ENCODE measurements around the gene LRRK1.

Gene LRRK1

GRCh38 chr15:100879464-100880138, 39.6 kb upstream of the LRRK1 start, which contains the start of gene ALDH1A3:
ALDH1A3 (plus strand) TSS chr15:100879831; CDS start chr15:100879908, 77 bp downstream.
- H3K27me3 ChIP-seq (ENCODE audit: low read depth, low read length), result peaks cover 8% of the 10 kb centered on the region
- TF ChIP-seq EZH2phosphoT487 (IDR thresholded peaks at IDR 0.05; ENCODE audit: low read depth), result no peak
- TF ChIP-seq, protein P1, sequence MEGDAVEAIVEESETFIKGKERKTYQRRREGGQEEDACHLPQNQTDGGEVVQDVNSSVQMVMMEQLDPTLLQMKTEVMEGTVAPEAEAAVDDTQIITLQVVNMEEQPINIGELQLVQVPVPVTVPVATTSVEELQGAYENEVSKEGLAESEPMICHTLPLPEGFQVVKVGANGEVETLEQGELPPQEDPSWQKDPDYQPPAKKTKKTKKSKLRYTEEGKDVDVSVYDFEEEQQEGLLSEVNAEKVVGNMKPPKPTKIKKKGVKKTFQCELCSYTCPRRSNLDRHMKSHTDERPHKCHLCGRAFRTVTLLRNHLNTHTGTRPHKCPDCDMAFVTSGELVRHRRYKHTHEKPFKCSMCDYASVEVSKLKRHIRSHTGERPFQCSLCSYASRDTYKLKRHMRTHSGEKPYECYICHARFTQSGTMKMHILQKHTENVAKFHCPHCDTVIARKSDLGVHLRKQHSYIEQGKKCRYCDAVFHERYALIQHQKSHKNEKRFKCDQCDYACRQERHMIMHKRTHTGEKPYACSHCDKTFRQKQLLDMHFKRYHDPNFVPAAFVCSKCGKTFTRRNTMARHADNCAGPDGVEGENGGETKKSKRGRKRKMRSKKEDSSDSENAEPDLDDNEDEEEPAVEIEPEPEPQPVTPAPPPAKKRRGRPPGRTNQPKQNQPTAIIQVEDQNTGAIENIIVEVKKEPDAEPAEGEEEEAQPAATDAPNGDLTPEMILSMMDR (IDR thresholded peaks at IDR 0.05; ENCODE audit: low read depth, low read length), result no peak
- no peak within 1 kb of the TSS for H3K9ac ChIP-seq (ENCODE audit: low read length)
- H3K4me1 ChIP-seq (ENCODE audit: low read length), result no peaks in the 10 kb centered on the region
- H3K4me3 ChIP-seq (ENCODE audit: low read length), result no peak within 1 kb of the TSS
- no peak within 1 kb of the TSS for H3K4me2 ChIP-seq (ENCODE audit: low read length)
- no peaks in the 10 kb centered on the region for H4K20me1 ChIP-seq (ENCODE audit: insufficient read depth, low read length)
- no peaks in the 10 kb centered on the region for H3K36me3 ChIP-seq (replicated peaks; ENCODE audit: low read depth, low read length)
- no peak within 1 kb of the TSS for H3K27ac ChIP-seq (ENCODE audit: low read length)
- no peaks in the 10 kb centered on the region for H3K79me2 ChIP-seq (ENCODE audit: low read length)
- H2AFZ ChIP-seq (ENCODE audit: low read depth, low read length), result no peak within 1 kb of the TSS
- no peaks in the 10 kb centered on the region for H3K9me3 ChIP-seq (ENCODE audit: insufficient read depth, low read length)

DNA sequence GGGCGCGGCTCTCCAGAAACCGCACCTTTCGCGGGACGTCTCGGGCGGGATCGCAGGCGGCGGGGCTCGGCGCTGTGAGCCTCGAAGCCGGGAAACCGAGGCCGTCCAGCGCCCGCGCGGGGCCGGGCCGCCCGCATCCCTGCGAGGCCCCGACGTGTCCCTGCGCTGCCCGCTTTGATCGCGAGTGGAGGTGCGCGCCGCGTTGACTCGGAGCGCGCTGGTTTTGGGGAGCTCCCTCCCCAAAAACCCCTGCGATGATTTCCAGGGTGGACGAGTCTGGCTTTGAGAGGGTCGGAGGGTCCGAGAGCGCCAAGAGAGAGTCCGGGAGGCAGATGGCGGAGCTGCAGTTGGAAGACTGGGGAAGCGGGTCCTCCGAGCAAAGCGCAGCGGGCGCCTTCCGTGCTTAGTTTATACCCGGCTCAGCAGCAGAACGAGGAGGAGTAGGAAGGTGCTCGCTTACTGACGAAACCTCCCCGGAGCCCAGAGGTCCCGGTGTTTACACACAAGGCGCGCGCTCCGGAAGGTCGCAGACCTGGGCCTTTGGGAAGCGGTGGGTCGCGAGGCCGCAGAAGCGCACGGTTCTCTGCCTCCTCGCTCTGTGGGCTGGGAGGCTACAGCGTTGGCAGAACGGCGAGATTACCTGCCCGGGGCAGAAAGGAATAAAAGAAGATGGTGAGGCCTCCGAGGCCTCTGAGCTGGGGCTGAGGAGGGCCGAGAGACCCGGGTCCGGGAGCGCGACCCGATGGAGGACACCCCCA, 38.8 kb upstream of the LRRK1 start:
- Histone ChIP-seq H3K4me3 (ENCODE audit: low read length) (no peak overlapping the region), H3K9ac (ENCODE audit: low read length) (no peak overlapping the region), H3K27me3 (ENCODE audit: low read depth, low read length) (peaks cover 10% of the 10 kb centered on the region), H2AFZ (ENCODE audit: low read depth, low read length) (no peak overlapping the region), H4K20me1 (ENCODE audit: insufficient read depth, low read length) (no peaks in the 10 kb centered on the region), H3K4me1 (ENCODE audit: low read length) (no peaks in the 10 kb centered on the region), H3K27ac (ENCODE audit: low read length) (no peak overlapping the region), H3K36me3 (replicated peaks; ENCODE audit: low read depth, low read length) (no peaks in the 10 kb centered on the region), H3K79me2 (ENCODE audit: low read length) (no peaks in the 10 kb centered on the region), H3K4me2 (ENCODE audit: low read length) (no peak overlapping the region), H3K9me3 (ENCODE audit: insufficient read depth, low read length) (no peaks in the 10 kb centered on the region)
- no peak for TF ChIP-seq EZH2phosphoT487 (IDR thresholded peaks at IDR 0.05; ENCODE audit: low read depth)
- TF ChIP-seq, protein P1 (IDR thresholded peaks at IDR 0.05; ENCODE audit: low read depth, low read length), result no peak

GRCh38 chr15:100880897-100881242, 38.3 kb upstream of the LRRK1 start:
- TF ChIP-seq, protein P1 (IDR thresholded peaks at IDR 0.05; ENCODE audit: low read depth, low read length), result no peak
- TF ChIP-seq EZH2phosphoT487 (IDR thresholded peaks at IDR 0.05; ENCODE audit: low read depth), result no peak
- H3K27ac ChIP-seq (ENCODE audit: low read length), result no peak overlapping the region
- no peak overlapping the region for H3K4me3 ChIP-seq (ENCODE audit: low read length)
- H2AFZ ChIP-seq (ENCODE audit: low read depth, low read length), result no peak overlapping the region
- no peaks in the 10 kb centered on the region for H3K4me1 ChIP-seq (ENCODE audit: low read length)
- no peak overlapping the region for H3K4me2 ChIP-seq (ENCODE audit: low read length)
- H3K36me3 ChIP-seq (replicated peaks; ENCODE audit: low read depth, low read length), result no peaks in the 10 kb centered on the region
- no peaks in the 10 kb centered on the region for H4K20me1 ChIP-seq (ENCODE audit: insufficient read depth, low read length)
- H3K9me3 ChIP-seq (ENCODE audit: insufficient read depth, low read length), result no peaks in the 10 kb centered on the region
- no peaks in the 10 kb centered on the region for H3K79me2 ChIP-seq (ENCODE audit: low read length)
- H3K9ac ChIP-seq (ENCODE audit: low read length), result no peak overlapping the region
- H3K27me3 ChIP-seq (ENCODE audit: low read depth, low read length), result peaks cover 15% of the 10 kb centered on the region

GRCh38 chr15:100881573-100882336, 37.4 kb upstream of the LRRK1 start:
- no peaks in the 10 kb centered on the region for H3K79me2 ChIP-seq (ENCODE audit: low read length)

More at GRCh38 chr15:100881573-100882336, 37.4 kb upstream of the LRRK1 start:
- Histone ChIP-seq H3K27me3 (ENCODE audit: low read depth, low read length) (peaks cover 17% of the 10 kb centered on the region), H3K9ac (ENCODE audit: low read length) (no peak overlapping the region), H3K4me3 (ENCODE audit: low read length) (no peak overlapping the region), H3K4me2 (ENCODE audit: low read length) (no peak overlapping the region), H3K9me3 (ENCODE audit: insufficient read depth, low read length) (no peaks in the 10 kb centered on the region), H3K4me1 (ENCODE audit: low read length) (no peaks in the 10 kb centered on the region), H3K27ac (ENCODE audit: low read length) (no peak overlapping the region), H2AFZ (ENCODE audit: low read depth, low read length) (no peak overlapping the region), H4K20me1 (ENCODE audit: insufficient read depth, low read length) (no peaks in the 10 kb centered on the region), H3K36me3 (replicated peaks; ENCODE audit: low read depth, low read length) (no peaks in the 10 kb centered on the region)
- TF ChIP-seq, protein P1 (IDR thresholded peaks at IDR 0.05; ENCODE audit: low read depth, low read length), result no peak
- no peak for TF ChIP-seq EZH2phosphoT487 (IDR thresholded peaks at IDR 0.05; ENCODE audit: low read depth)

Measured in OCI-LY3 (cell line).